Vagina (tissue), 2 donors: ENCODE data around the gene PCSK9. TPM values are rescaled to one million over a fixed set of nuclear protein-coding genes. Genes with fewer than 3 reads are reported as not detected.

ENCODE experiments used
- DNase-seq, 2 donors: peaks; one replicate each; pipeline ENCODE4 v3.0.0-alpha.2; 2017; ENCODE audit errors: extremely low spot score in 2 of 2
- H3K27ac ChIP-seq: fragments of 200-600 bp; sonication (generic); one replicate; pipeline ENCODE4 v1.5.1; 2019
- H3K27me3 ChIP-seq: fragments of 200-600 bp; sonication (generic); one replicate; pipeline ENCODE4 v1.5.1; 2019
- H3K36me3 ChIP-seq, 2 donors: fragments of 200-600 bp; sonication (generic); one replicate each; pipeline ENCODE4 v1.5.1; 2017 to 2019
- H3K4me1 ChIP-seq: fragments of 200-600 bp; sonication (generic); one replicate; pipeline ENCODE4 v1.5.1; 2019
- H3K4me3 ChIP-seq, 2 donors: fragments of 200-600 bp; sonication (generic); 1 replicate in 1 of 2; 2 replicates in 1 of 2; pipeline ENCODE4 v1.5.1; 2016 to 2019
- H3K9me3 ChIP-seq: fragments of 200-600 bp; sonication (generic); one replicate; pipeline ENCODE4 v1.5.1; 2019
- POLR2A ChIP-seq, 2 donors: fragments of 450-650 bp; IDR thresholded peaks; one replicate each; pipeline ENCODE4 v1.6.1; 2017; ENCODE audit warnings: antibody characterized with exemption in 2 of 2, mild to moderate bottlenecking in 2 of 2, moderate library complexity in 2 of 2
- POLR2AphosphoS5 ChIP-seq, 2 donors: sonication (generic); formaldehyde crosslinking; IDR thresholded peaks; one replicate each; pipeline ENCODE4 v1.9.0; 2017; ENCODE audit warnings: antibody characterized with exemption in 2 of 2, mild to moderate bottlenecking in 2 of 2, low read depth in 1 of 2; ENCODE audit not compliant: insufficient read depth in 1 of 2
- intact Hi-C: fragments of 100-400 bp; cut with DNase I; formaldehyde crosslinking; loops from one replicate; pipeline ENCODE4 v1.15.1; 2023
- total RNA-seq: library from RNA; depleted of rRNA; stranded (reverse); fragments of >200 nt; gene quantifications from one replicate; pipeline ENCODE4 v1.2.3, GENCODE V29; 2016
- TF ChIP-seq, protein P1 (sequence below), 3 experiments: fragments of 450-650 bp in 2 of 3; fragments of 200-600 bp in 1 of 3; sonication (generic) in 1 of 3; IDR thresholded peaks; one replicate each; pipeline ENCODE4 v1.5.1; 2017 to 2019; ENCODE audit warnings: antibody characterized with exemption in 3 of 3, mild to moderate bottlenecking in 2 of 3, moderate library complexity in 2 of 3

PCSK9 gene
- total RNA-seq, 1 donor from 2014 or later = 0.25 TPM

DNA sequence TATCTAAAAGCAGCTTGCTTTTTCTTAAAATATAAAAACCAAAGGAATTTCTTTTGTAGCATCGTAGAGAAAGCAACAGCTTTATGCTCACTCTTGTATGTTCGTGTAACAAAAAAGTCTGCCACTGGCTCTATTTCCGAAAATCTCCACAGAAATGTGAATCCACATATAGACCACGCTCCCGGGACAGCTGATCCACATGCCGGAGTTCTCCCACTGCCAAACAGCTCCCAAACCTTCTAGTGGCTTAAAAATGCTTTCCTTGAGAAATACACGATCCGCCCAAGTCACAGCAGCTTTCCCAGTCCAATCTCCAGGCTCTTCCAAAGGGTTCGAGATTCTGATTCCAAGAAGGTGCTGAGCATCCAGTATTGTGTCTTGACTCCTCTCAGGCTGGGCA lies 29.3 kb downstream of the PCSK9 start:
- H3K4me3 ChIP-seq = no peak overlapping the region
- no peaks in the 10 kb centered on the region for H3K9me3 ChIP-seq
- H3K27ac ChIP-seq = no peak overlapping the region
- no peak for DNase-seq
- no peaks in the 10 kb centered on the region for H3K27me3 ChIP-seq
- TF ChIP-seq POLR2AphosphoS5 (IDR thresholded peaks at IDR 0.05; ENCODE audit: insufficient read depth in 1 of 2, low read depth in 1 of 2) (no peak), POLR2A (IDR thresholded peaks at IDR 0.05) (no peak)
- TF ChIP-seq, protein P1, sequence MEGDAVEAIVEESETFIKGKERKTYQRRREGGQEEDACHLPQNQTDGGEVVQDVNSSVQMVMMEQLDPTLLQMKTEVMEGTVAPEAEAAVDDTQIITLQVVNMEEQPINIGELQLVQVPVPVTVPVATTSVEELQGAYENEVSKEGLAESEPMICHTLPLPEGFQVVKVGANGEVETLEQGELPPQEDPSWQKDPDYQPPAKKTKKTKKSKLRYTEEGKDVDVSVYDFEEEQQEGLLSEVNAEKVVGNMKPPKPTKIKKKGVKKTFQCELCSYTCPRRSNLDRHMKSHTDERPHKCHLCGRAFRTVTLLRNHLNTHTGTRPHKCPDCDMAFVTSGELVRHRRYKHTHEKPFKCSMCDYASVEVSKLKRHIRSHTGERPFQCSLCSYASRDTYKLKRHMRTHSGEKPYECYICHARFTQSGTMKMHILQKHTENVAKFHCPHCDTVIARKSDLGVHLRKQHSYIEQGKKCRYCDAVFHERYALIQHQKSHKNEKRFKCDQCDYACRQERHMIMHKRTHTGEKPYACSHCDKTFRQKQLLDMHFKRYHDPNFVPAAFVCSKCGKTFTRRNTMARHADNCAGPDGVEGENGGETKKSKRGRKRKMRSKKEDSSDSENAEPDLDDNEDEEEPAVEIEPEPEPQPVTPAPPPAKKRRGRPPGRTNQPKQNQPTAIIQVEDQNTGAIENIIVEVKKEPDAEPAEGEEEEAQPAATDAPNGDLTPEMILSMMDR (IDR thresholded peaks at IDR 0.05) = no peak
- H3K36me3 ChIP-seq = peaks cover under 1 to 60% of the 10 kb centered on the region in 2 donors
- intact Hi-C loops = no loop called here
- H3K4me1 ChIP-seq = peaks cover 14% of the 10 kb centered on the region

DNA sequence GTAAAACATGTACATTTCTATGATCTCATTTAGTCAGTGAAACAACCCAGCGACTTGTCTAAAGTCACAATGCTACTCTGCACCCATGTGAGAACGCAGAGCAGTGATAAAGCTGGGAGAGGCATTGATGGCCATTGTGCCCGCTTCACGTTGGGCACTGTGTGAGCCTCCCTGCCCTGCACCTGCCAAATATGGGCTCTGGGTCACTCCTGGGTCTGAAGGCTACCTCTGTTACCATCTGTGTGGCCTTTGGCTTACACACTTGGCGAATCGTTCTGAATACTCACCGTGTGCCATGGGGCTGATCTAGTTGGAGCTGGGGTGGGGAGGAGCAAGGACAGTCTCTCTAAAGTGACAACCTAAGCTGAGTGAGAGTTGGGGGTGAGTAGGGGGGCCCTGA lies 29.9 kb downstream of the PCSK9 start:
- H3K36me3 ChIP-seq = peaks cover 3 to 66% of the 10 kb centered on the region in 2 donors
- H3K9me3 ChIP-seq = no peaks in the 10 kb centered on the region
- H3K27ac ChIP-seq = no peak overlapping the region
- no peaks in the 10 kb centered on the region for H3K27me3 ChIP-seq
- TF ChIP-seq POLR2A (IDR thresholded peaks at IDR 0.05) (no peak), POLR2AphosphoS5 (IDR thresholded peaks at IDR 0.05; ENCODE audit: insufficient read depth in 1 of 2, low read depth in 1 of 2) (no peak)
- TF ChIP-seq, protein P1 (IDR thresholded peaks at IDR 0.05) = no peak
- DNase-seq = no peak
- intact Hi-C loops = no loop called here
- H3K4me3 ChIP-seq = no peak overlapping the region
- H3K4me1 ChIP-seq = peaks cover 12% of the 10 kb centered on the region

DNA sequence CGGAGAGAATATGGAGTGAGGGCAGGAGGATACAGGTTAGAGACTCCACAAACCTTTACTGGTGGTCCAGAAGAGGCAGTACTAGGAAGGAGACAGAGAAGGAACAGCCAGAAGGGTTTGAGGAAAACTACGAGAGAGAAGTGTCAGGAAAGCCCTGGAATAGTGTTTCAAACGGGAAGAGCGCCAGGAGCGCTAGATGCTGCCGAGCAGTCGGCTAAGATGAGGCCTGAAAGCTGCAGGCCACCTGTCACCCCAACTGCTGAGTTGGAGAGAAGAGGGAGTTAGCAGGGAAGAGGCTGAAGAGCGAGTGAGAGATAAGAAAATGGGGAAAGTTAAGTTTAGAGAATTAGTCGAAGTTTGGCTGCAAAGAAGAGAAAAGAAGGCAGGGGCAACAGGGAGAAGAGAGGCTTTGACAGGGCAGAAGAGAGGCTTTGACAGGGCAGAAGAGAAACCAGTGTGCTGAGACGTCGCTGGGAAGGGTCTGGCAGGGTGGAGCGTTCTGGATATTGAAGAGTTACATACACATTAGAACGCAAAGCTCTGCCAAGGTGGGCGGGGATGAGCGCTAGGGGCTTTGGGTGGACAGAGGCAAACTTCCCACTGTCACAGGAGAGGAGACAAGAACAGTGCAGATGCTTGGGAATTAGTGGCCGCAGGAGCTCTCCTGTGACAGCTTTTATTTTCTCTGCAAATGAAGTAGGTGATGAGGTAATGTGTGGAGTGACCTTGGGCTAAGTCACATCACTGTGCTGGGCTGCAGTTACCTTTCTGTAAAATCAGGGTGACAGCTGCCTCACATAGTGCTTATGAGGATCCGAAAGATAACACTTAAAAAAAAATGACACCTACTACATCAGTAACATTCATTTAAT lies 31.2 kb downstream of the PCSK9 start:
- Histone ChIP-seq H3K9me3 (no peaks in the 10 kb centered on the region), H3K4me1 (no peaks in the 10 kb centered on the region), H3K36me3 (peaks cover 3 to 78% of the 10 kb centered on the region in 2 donors), H3K27me3 (no peaks in the 10 kb centered on the region), H3K27ac (no peak overlapping the region), H3K4me3 (no peak overlapping the region)
- intact Hi-C loops = no loop called here
- TF ChIP-seq POLR2AphosphoS5 (IDR thresholded peaks at IDR 0.05; ENCODE audit: insufficient read depth in 1 of 2, low read depth in 1 of 2) = no peak
- TF ChIP-seq POLR2A (IDR thresholded peaks at IDR 0.05) = no peak
- TF ChIP-seq, protein P1 (IDR thresholded peaks at IDR 0.05) = no peak
- no peak for DNase-seq

- no peaks in the 10 kb centered on the region for H3K27me3 ChIP-seq
- H3K36me3 ChIP-seq = peaks cover 3 to 85% of the 10 kb centered on the region in 2 donors
- intact Hi-C loops = no loop called here
- no peak overlapping the region for H3K27ac ChIP-seq
- no peaks in the 10 kb centered on the region for H3K4me1 ChIP-seq
- TF ChIP-seq, protein P1 (IDR thresholded peaks at IDR 0.05) = no peak
- TF ChIP-seq POLR2AphosphoS5 (IDR thresholded peaks at IDR 0.05; ENCODE audit: insufficient read depth in 1 of 2, low read depth in 1 of 2) = no peak
- no peak for TF ChIP-seq POLR2A (IDR thresholded peaks at IDR 0.05)
- no peak overlapping the region for H3K4me3 ChIP-seq
- no peaks in the 10 kb centered on the region for H3K9me3 ChIP-seq
- DNase-seq = no peak
Measured at GRCh38 chr1:55071477-55071876, 32.1 kb downstream of the PCSK9 start.
